GM19455 (cell line): ENCODE data around the gene PHKA2.
A peak's percentile ranks its signal among the peaks of the same experiment; 100 is the strongest.
"Not testable (repeated sequence)": the region's sequence is repeated elsewhere in the genome, so short reads cannot be mapped to it uniquely, and the experiment has no call there.

ENCODE experiments used
- ATAC-seq: cut with Tn5 transposase; IDR thresholded peaks from one replicate; pipeline ENCODE4 v1.9.1; 2021; ENCODE audit not compliant: unreplicated experiment

The PHKA2 gene

GRCh38 chrX:18872621-18873020 lies 111.3 kb downstream of the PHKA2 start:
- ATAC-seq = no peak

GRCh38 chrX:18871970-18872369 lies 111.9 kb downstream of the PHKA2 start:
- no peak for ATAC-seq

DNA sequence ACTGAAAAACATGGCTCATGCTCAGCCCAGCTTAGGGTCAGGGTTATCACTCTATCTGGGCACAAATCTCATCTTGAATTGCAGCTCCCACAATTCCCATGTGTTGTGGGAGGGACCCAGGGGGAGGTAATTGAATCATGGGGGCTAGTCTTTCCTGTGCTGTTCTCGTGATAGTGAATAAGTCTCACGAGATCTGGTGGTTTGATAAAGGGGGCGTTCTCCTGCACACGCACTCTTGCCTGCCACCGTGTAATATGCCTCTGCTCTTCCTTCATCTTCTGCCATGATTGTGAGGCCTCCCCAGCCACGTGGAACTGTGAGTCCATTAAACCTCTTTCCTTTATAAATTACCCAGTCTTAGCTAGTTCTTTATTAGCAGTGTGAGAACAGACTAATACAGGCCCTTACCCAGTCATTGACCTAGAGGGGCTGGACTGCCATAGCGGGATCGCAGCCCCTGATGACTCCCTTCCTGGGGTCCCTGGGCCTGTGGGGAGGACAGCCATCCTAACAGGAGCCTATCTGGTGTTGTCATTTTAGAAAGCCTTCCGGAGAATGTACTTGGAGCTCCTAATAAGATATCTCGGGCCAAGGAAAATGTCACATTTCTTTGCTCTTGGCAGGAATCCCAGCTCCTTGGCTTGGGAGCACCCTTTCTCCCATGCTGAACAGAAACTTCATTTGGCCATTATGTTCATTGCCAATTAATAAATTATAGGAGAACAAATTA lies 112.6 kb downstream of the PHKA2 start:
- ATAC-seq = no peak

GRCh38 chrX:18864390-18864920 lies 119.5 kb downstream of the PHKA2 start:
- ATAC-seq = no peak

DNA sequence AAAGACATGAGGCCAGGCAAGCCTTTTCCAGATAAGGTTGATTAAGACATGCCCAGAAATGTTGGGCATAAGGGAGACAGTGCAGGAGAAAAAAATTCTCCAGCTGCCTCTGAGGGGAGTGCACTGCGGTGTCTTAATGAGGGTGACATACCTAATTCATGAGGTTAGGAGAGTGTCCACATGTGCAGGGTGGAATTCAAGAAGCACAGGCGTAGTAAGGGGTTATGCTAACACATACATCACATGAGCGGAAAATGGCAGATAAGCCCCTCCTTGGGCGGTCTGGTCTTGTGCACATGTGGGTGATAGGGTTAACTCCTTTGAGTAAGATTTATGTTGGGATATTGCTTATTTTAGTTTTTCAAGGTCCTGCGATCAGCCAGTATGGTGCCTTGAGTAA lies 122.4 kb downstream of the PHKA2 start:
- ATAC-seq = no peak

DNA sequence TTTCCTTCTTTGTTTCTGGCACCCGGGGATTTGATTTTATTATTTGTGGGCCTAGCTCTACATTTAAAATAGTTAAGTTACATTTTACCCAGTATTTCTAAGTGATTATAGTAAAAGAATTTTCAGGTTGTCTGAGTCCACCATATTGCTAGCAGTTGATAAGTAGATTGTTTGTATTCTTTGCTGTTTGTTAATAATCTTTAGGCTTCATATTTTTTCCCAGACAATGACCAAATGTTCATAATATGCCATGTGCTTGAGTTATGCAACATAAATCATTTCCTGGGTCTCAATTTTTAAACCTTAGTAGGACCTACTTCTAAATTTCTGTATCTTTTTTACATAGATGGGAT lies 127.3 kb downstream of the PHKA2 start:
- ATAC-seq = no peak

DNA sequence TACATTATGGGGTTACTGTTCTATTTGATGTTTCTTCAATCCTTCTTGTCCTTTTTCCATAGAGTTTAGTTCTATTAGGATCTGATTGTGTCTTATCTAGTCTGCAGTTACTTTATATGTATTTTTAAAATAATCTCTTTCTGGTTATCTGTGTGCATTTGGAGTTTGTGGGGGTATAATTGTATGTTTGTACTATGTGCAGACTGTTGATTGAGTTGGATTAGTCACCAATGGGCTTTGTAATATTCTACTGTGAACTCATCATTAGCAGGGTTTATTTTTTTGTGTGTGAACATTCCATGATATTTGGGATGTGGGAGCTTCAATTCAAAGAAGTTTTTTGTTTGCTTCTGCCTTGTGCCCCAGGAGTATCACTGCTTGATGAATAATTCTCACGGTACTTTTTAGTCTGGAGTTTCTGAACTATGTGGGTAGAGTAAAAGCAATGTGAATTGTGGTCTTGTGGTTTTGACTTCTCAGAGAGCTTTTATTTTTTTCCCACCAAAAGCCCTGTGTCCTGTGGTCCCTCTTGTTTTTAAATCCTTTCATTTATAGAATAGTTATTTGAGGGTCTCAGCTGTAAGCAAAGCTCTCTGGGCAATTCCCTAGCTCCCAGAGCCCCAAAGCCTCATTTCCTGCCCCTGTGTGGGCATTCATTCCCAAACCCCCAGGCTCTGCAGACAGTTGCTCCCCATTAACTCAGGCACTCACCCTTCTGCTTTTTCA lies 127.8 kb downstream of the PHKA2 start:
- peak; percentile 89 for ATAC-seq

- not testable (repeated sequence) for ATAC-seq
These were observed 136.0 kb downstream of the PHKA2 start for GRCh38 chrX:18847901-18848300.
